Measurements from ENCODE around the gene PMEPA1. TPM values are rescaled to one million over a fixed set of nuclear protein-coding genes. Genes with fewer than 3 reads are reported as not detected.

PMEPA1 gene
- total RNA-seq, 1 donor from 2014 or later = 0.14 TPM

DNA sequence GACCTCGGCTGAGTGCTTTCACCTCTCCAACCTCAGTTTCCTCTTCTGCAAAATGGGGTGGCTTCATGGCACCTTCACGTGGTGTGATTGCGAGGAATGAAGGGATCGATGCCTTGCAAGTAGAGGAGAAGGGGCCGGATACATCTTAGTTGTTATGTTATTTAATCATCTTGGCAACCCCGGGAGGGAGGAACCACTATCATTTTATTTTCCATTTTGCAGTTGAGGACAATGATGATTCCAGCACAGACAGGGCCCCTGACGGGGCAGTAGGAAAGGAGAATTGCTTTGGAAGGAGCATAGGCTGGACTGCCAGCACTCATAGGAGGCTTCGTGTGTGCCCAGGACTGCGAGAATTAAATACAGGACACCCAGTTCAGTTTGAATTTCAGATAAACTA, 2.5 kb upstream of the PMEPA1 start:
- intact Hi-C loops (cut with micrococcal nuclease) = no loop called here

DNA sequence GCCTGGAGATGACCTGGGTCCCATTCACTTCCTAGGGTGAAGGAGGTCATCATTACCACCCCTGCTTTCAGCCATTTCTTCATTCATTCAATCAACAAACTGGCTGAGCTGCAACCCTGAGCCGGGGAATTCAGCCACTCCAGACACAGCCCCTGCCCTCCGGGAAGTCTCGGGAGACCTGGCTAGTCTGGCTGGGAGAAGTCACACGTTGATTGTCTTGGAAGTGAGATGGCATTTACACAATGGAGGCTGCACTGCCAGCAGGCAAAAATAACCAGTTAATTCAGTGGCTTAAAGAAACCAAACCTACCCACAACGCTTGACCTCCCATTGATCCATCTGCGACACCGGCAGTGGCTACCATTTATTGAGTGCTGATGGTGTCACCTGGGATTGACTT, 2.0 kb upstream of the PMEPA1 start:
- intact Hi-C loops (cut with micrococcal nuclease) = loop anchor here (2.0 kb wide), 1 partner anchor 93 kb away; no protein-coding TSS in a partner anchor

- intact Hi-C loops (cut with micrococcal nuclease) = loop anchor here (2.0 kb wide), 1 partner anchor 93 kb away; no protein-coding TSS in a partner anchor
Observed at GRCh38 chr20:57711311-57711712, 1.5 kb upstream of the PMEPA1 start.

- intact Hi-C loops (cut with micrococcal nuclease) = loop anchor here (1.0 to 2.0 kb wide), 2 partner anchors 7 to 92 kb away; no protein-coding TSS in a partner anchor
Observed at GRCh38 chr20:57710841-57711240, 1.0 kb upstream of the PMEPA1 start.

DNA sequence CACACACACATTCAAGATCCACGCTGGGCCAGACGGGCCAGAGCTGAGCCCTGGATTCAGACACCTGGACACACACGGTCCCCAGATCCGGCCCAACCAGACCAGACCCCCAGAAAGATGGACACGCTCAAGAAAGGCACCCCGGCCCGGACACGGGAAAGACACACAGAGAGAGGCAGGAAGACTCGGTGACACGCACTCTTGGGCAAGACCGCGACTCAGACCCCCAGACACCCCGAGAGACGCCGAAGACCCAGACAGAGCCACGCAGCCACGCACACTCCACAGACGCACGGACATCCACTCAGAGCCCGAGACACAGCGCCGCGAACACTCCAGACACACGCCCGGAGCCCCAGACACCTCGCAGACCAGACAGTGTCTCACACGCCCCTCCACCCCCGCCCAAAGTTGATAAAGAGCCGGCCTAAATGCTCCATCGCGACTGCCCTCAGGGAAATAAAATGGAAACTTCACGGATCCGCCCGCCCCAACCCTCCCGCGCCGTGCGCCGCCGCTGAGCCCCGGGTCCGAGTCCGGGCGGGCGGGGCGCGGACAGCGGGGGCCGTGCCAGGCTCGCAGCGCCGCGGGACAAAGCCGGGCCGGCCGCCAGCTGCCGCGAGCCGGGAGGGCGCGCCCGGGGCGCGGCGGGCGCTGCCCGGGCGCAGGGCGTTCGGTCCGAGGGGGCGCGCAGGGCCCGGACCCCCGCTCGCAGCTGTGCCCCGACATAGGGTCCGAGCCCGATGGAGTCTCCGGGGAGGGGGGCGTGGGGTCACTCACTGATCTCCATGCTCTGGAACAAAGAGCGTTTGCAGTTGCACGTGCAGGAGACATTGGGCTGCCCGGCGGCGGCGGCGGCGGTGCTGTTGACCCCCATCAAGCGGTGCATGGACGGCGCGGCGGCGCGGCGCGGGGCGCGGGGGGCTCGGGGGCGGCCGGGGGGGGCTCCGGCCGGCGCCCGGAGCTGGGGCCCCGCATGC, 831 bp downstream of the PMEPA1 start:
- intact Hi-C loops (cut with micrococcal nuclease) = no loop called here

- intact Hi-C loops (cut with micrococcal nuclease) = no loop called here
Observed at GRCh38 chr20:57707849-57708693, 1.7 kb downstream of the PMEPA1 start.

DNA sequence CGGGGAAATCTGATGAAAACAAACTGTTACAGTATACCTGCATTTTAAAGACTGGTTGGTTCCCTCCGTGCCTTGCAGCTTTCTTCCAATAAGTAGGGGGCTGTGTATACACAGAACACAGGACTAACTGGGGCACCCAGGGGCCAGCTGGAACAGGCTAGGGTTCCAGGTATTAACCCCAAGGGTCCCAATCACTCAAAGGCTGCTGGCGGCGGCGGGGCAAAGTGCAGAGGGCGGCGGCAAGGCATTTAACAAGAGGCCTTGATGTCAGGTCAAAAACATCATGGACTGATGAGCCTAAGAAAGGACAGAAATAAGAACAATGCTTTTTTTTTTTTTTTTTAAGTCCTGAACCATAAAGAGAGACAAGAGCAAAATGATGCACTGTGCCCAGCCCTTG, 2.5 kb downstream of the PMEPA1 start:
- intact Hi-C loops (cut with micrococcal nuclease) = no loop called here

GRCh38 chr20:57705127-57705899, 4.5 kb downstream of the PMEPA1 start:
- intact Hi-C loops (cut with micrococcal nuclease) = no loop called here

GRCh38 chr20:57704245-57704644, 5.6 kb downstream of the PMEPA1 start:
- intact Hi-C loops (cut with micrococcal nuclease) = no loop called here

DNA sequence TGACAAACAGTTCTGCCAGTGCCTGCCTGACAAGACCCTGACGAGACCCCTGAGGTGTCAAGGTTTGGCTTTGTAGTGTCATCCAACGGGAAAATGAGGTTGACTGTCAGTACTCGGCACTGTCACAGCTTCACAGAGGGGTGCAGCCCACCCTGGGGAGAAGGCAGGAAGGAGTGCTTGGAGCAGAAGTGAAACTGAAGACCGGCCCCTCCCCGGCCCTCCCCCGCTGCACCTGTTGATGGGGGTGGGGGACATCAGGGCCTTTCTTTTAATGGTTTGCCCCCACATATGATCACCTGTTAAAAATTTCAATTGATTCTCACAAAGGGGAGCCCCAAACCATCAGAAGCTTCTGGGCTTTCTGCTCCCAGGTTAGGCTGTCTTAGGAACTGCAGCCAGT, 6.8 kb downstream of the PMEPA1 start:
- intact Hi-C loops (cut with micrococcal nuclease) = no loop called here

DNA sequence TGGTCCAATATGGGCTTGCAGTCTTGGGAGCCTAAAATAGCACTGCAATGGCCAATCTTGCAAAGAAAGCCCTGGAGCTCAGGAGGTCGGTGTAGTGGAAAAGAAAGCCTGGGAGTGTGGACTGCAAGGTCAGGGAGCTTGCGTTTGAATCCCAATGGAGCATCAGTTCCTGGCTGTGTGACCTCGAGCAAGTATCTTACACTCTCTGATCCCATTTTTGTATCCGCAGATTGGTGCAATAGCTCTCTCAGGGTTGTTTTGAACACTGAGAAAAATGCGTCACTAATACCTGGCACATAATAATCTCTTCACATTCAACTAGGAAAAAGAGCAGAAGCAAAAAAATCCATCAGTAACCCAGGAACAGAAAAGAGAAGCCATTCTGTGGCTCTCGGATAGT, 7.3 kb downstream of the PMEPA1 start:
- intact Hi-C loops (cut with micrococcal nuclease) = no loop called here

DNA sequence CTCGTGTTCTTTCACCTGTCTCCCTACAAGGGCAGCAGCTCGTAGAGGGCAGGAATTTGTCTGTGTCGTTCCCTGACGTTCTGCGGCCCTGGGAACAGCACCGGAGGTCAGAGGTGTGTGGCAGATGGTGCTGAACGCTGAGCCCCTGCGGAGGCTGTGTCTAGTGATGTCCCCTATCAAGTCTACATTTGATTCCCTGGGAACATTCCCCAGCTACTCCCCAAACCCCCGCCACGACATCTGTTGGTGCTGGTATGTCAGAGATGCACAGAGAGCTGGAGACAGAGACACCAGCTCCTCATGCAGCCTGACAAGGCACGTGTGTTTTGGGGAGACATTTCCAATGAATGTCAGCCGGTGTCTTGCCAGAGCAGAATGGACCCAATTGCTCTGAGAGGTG, 7.7 kb downstream of the PMEPA1 start:
- intact Hi-C loops (cut with micrococcal nuclease) = no loop called here

DNA sequence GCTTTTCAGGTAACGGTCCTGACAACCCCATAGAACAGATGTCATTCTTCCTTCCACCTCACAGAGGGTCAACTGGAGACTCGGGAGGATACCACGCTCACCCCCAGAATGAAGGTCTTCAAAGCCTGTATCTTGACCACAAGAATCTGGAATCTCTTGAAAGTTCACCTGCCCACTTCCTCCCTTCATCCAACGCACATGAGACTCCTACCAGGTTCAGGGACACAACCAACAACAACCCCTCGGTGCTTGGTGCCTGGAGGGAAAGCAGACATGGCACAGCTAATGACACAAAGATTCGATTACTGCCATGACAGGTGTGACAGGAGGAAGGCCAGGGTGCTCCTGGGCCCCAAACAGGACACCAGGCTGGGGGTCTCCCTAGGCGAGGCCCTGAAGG, 8.2 kb downstream of the PMEPA1 start:
- intact Hi-C loops (cut with micrococcal nuclease) = no loop called here

- intact Hi-C loops (cut with micrococcal nuclease) = no loop called here
Observed at GRCh38 chr20:57701090-57701489, 8.7 kb downstream of the PMEPA1 start.

DNA sequence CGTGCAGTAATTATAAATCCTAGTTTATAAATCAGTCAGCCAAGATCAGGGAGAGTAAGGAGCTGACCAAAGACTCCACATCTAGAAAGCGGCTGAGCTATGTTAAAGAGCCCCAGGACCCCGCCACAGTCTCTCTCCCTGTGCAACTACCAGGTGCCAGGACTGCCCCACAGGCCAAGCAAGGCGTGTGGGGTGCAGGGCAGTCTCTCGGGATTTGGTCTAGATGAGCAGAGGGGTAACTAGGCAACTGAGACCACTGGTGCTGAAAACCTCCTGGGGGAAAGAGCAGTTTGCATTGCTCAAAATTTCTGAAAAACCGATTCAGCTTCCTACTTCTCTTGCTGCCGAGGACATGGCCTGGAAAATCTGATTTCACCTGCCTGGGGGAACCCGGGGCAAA, 10.4 kb downstream of the PMEPA1 start:
- intact Hi-C loops (cut with micrococcal nuclease) = no loop called here

DNA sequence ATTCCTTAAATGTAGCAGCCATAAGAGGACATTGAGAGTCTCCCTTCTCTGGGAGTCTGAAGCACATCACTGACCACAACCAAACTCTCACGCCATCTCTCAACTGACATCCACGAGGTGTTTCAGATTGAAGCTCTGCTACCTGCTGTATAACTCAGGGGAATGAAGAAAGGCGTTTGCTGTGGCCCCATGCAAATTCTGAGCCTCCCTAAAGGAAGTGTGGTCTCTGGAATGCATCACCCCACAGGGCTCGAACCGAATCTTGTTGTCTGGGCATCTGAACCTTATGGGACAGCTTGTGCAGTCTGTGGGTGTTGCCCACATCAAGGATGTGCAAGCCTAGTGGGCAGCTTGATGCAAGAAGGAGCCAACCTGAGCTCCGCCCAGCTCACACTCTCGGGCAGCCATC, 10.9 kb downstream of the PMEPA1 start:
- intact Hi-C loops (cut with micrococcal nuclease) = no loop called here

DNA sequence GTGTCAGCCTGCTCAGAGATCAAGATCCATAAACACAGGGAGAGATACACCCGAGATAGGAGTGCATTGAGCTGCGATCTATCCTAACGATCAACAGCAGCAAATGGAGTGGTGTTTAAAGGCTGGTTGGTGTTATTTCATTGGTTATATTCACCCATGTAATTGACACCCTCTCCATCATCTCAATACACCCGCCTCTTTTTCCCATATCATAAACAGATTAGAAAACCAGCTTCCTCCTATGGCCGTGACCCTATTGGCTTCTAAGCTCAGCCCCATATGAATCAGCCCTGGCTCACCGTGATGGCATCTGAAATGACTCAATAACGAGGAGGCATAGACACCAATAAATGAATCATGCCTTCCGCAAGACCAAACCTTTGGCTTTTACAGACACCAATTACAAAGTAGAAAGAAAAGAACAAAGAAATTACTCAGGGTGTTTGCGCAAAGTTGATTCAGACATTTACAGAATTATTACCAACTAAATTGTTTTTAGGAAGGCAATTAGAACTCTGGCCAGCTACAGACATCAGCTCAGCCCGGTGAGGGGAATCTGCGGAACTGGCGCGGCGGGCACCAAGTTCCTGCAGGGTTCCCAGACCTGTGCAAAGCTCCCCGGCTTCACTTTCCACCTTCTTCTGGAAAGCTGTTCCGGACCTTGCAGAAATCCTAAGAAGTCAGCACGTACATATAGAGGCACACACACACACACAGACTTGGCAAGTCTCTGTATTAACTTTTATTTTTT, 11.5 kb downstream of the PMEPA1 start:
- intact Hi-C loops (cut with micrococcal nuclease) = no loop called here

DNA sequence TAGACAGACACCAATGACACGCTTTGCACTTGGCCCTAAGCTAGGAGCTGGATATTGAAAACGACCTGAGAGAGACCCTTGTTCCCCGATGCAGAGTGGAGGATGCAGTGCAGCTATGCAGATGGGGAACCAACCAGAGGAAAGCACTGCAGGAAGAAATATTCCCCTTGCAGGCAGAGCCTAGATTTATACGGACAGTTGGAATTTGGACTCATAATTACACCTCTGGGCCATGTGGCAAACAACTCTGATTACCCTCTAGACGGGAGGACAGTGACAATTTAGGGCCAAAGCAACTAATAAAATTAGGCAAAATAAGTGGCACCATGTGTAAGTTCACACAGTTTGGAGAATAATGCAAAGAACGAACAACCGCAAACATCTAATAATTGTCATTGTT, 12.3 kb downstream of the PMEPA1 start:
- intact Hi-C loops (cut with micrococcal nuclease) = no loop called here

DNA sequence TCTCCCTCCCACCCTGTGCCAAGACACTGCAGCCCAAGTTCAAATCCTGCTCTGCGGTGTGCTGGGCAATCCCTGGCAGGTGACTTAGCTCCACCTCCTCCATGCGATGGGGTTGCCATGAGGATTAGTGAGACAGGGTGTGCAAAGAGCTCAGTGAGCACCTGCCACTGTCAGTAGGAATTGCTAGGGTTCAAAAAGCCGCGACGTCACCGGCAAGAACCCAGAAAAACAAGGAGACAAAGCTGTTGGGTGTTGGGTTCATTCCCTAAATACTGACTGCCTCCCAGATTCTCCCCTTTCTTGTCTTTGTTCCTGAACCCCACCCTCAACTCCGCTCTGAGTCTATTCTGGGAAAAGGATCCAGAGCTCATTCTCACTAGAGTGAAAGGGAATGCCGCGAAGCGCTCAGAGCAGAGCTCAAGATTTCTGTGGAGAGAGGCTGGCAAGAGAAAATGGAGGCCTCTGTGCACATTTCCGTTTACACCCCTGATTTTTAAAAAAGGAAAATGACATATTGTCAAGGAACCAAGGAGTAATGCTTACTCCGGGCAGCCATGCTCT, 13.3 kb downstream of the PMEPA1 start:
- intact Hi-C loops (cut with micrococcal nuclease) = no loop called here

- intact Hi-C loops (cut with micrococcal nuclease) = no loop called here
Observed at GRCh38 chr20:57695940-57696339, 13.9 kb downstream of the PMEPA1 start.
